HCT116 (cell line): ENCODE measurements around the gene DMWD.

Experiments
- CEBPB ChIP-seq: IDR thresholded peaks from 2 replicates; pipeline ENCODE4 v1.6.1; 2012; ENCODE audit warnings: low read depth
- EZH2phosphoT487 ChIP-seq: fragments of 200-600 bp; IDR thresholded peaks from 2 replicates; pipeline ENCODE4 v1.6.1; 2018; ENCODE audit warnings: antibody characterized with exemption, borderline replicate concordance
- TF ChIP-seq, protein P1 (sequence below), 3 experiments: fragments of 200-600 bp in 1 of 3; sonication (generic) in 1 of 3; IDR thresholded peaks in 2 of 3; conservative IDR thresholded peaks in 1 of 3; 2 replicates each; pipeline ENCODE4 v1.5.1; 2012 to 2017; ENCODE audit warnings: low read depth in 2 of 3, low read length in 2 of 3, antibody characterized with exemption in 1 of 3, borderline replicate concordance in 1 of 3, control low read depth in 1 of 3, mild to moderate bottlenecking in 1 of 3, mixed read lengths in 1 of 3, mixed run types in 1 of 3, moderate library complexity in 1 of 3; ENCODE audit not compliant: insufficient read depth in 1 of 3

- TF ChIP-seq CEBPB (no peak), EZH2phosphoT487 (no peak)
- TF ChIP-seq, protein P1, sequence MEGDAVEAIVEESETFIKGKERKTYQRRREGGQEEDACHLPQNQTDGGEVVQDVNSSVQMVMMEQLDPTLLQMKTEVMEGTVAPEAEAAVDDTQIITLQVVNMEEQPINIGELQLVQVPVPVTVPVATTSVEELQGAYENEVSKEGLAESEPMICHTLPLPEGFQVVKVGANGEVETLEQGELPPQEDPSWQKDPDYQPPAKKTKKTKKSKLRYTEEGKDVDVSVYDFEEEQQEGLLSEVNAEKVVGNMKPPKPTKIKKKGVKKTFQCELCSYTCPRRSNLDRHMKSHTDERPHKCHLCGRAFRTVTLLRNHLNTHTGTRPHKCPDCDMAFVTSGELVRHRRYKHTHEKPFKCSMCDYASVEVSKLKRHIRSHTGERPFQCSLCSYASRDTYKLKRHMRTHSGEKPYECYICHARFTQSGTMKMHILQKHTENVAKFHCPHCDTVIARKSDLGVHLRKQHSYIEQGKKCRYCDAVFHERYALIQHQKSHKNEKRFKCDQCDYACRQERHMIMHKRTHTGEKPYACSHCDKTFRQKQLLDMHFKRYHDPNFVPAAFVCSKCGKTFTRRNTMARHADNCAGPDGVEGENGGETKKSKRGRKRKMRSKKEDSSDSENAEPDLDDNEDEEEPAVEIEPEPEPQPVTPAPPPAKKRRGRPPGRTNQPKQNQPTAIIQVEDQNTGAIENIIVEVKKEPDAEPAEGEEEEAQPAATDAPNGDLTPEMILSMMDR (IDR thresholded peaks at IDR 0.05 in 2 of 3, conservative IDR thresholded peaks at IDR 0.05 in 1 of 3; ENCODE audit: borderline replicate concordance in 1 of 3, insufficient read depth in 1 of 3, low read depth in 2 of 3, low read length in 2 of 3): no peak
Observed at GRCh38 chr19:45826934-45827333, 34.3 kb upstream of the DMWD start.
